EL (cell line): ENCODE measurements around the gene IRF2.

Experiments used
- DNase-seq: peaks from one replicate; pipeline ENCODE4 v3.0.0-alpha.2; 2016

Gene IRF2

GRCh38 chr4:184406958-184407391, 67.4 kb downstream of the IRF2 start:
- no peak for DNase-seq

GRCh38 chr4:184404047-184404446, 70.3 kb downstream of the IRF2 start:
- DNase-seq = no peak

DNA sequence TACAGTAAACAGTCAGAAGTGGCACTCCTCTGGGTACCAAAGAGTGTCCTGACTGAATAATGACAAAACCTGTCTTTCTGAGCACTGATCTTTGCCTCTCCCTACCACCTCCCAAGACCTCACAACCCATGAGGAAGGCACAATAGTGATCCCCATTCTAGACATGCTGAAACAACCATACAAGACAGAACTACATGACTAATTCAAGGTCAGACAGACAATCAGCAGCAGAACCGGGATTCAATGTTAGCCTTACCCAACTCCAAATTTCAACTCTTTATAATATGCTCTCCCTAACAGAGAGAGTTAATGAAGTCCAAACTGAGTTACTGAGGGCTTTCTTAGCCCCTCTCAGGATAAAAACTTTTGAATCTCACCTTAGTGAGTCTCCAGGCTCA, 71.0 kb downstream of the IRF2 start:
- DNase-seq = no peak

GRCh38 chr4:184402740-184403383, 71.5 kb downstream of the IRF2 start:
- DNase-seq = no peak

- no peak for DNase-seq
Observed at GRCh38 chr4:184402239-184402638, 72.1 kb downstream of the IRF2 start.

GRCh38 chr4:184401397-184402171, 72.8 kb downstream of the IRF2 start:
- DNase-seq = no peak

- no peak for DNase-seq
Observed at GRCh38 chr4:184400891-184401290, 73.5 kb downstream of the IRF2 start.

GRCh38 chr4:184400375-184400870, 73.9 kb downstream of the IRF2 start:
- peak; percentile 94 for DNase-seq

DNA sequence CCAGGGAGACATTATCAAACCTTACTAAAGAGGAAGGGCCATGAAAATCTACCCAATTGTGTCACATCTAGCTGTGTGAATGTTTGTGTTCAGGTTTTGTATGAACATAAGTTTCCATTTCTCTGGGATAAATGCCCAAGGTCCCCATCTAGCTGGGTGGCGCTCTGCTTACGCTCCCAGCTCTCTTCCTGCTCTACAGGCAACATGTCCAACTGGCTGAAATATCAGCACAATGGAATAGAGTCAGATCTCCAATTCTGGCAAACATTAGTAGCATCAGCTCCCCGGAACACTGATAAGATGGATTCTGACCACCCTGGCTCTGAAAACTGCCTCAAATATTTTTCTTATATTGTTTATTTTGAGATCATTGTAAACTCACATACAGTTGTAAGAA, 74.8 kb downstream of the IRF2 start:
- DNase-seq = no peak

DNA sequence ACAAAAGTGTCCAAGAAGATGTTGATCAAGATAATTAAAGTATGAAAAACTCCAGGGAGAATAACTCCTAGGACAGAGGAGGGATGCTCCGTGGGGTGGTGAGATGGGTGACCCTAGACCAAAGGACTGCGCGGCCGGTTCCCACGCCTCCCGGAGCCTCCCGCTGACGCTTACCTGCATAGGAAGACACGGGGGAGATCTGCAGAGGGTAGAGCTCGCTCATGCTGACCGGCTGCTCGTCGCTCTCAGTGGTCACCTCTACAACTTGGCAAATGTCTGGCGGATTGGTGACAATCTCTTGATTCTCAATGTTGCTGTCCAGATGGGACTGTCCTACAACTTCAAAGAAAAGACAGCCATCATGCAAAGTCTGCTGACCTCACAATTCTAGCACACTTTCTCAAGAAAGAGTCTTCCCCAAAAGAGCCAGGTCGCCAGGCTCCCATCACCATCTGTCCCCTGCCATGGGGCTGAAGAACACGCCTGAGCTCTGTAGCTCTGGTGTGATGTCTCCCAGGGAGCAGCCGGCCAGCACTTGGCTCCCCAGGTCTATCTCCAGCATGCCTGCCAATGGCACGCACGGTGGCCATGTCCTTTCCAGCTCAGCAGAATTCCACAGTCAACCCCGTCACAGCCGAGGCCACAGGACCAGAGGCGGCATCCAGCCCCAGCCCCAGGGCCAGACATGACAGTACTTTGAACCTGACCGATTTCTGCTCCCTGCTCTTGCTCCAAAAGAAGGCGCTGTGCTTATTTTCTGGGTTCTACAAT, 75.4 kb downstream of the IRF2 start:
- DNase-seq = no peak

DNA sequence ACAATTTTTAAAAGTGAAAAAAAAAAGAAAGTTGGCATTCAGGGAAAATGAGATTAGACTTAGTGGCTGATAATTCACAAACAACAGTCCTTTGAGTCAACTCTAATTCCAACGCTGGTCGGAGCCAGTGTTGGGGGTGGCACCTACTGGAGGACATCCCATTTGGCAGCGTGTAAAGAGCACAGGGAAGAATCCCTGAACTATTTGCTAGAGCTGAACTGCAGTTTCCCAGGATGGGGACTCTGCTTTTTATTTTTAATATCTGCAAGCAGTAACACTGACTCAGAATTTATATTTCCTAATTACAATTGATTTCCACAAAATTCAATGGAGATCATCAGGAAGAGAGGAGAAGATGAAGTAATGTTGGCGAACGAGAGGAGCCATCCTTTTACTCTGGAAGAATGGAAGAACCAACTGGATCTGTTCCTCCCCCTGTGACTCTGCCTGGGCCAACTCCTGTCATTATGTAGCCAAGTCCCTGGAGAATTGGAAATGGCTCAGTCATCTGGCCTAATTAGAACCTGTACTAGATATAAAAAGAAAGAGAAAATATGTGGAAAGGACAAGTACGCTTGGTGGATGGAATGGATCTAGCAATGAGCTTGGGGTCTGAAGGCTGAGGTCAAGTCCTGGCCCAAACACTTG, 76.7 kb downstream of the IRF2 start:
- DNase-seq = no peak

DNA sequence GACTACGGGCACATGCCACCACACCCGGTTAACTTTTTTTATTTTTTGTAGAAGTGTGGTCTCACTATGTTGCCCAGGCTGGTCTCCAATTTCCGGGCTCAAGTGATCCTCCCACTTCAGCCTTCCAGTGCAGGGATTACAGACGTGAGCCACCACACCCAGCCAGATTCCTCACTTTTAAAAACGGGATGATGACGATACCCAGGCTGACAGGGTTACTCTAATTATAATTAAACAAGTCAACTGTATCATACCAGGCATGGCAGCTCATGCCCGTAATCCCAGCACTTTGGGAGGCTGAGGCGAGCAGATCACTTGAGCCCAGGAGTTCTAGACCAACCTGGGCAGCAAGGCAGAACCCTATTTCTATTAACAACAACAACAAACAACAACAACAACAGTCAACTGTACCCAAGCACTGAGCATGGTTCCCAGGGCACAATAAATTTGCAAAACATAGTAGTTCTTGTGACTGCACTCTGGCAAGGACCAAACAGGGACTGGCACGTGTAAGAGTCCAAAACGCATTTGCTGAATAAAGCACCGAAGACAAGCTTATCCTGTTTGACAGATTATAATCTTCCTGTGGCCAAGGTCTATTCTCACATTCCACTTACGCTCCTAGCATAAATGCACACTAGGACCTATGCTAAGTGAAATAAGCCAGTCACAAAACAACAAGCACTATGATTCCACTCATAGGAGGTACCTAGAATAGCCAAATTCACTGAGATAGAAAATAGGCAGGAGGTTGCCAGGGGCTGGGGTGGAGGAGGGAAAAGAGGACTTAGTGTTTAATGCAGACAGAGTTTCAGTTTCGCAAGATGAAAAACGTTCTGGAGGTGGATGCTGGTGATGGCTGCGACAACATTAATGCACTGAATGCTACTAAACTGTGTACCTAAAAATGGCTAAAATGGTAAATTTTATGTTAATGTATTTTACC, 77.5 kb downstream of the IRF2 start:
- DNase-seq = no peak

- no peak for DNase-seq
Observed at GRCh38 chr4:184395971-184396391, 78.4 kb downstream of the IRF2 start.

- DNase-seq = no peak
Observed at GRCh38 chr4:184395451-184395917, 78.9 kb downstream of the IRF2 start.

GRCh38 chr4:184392748-184393559, 81.4 kb downstream of the IRF2 start:
- DNase-seq = no peak

- no peak for DNase-seq
Observed at GRCh38 chr4:184392316-184392715, 82.0 kb downstream of the IRF2 start.

GRCh38 chr4:184389978-184390900, 84.1 kb downstream of the IRF2 start:
- no peak for DNase-seq

DNA sequence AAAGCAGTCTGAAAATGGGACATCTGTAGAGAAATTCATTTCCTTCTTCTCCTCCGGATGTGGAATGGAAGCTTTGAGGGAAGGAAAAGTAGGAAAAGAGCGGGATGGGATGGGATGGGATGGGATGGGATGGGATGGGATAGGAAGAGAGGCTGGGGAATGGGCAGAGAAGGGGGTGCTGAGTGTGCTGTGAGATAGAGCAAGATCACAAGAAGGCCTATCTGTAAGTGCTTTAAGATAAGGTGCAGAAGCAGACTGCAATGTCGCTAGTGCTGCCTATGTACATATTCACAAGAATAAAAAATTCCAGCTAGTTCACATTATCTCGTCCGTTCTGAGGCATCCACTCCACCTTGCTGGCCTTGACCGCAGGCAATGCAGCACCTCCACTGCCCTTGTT, 86.2 kb downstream of the IRF2 start:
- DNase-seq = no peak

GRCh38 chr4:184387351-184387750, 87.0 kb downstream of the IRF2 start:
- no peak for DNase-seq
